Subcutaneous abdominal adipose tissue (tissue), 5 donors: ENCODE results near the gene PCDH11Y.
"Not testable (repeated sequence)": the region's sequence is repeated elsewhere in the genome, so short reads cannot be mapped to it uniquely, and the experiment has no call there.

ENCODE experiments used
- H3K27ac ChIP-seq: one replicate; pipeline ENCODE4 v1.7.0; 2013; ENCODE audit warnings: low read depth, mild to moderate bottlenecking, inconsistent platforms, low read length, moderate library complexity
- H3K27me3 ChIP-seq, 5 donors: one replicate each; pipeline ENCODE4 v1.7.0; 2013; ENCODE audit warnings: low read length in 5 of 5, inconsistent platforms in 1 of 5; ENCODE audit not compliant: control insufficient read depth in 5 of 5, insufficient read depth in 4 of 5
- H3K36me3 ChIP-seq, 5 donors: one replicate each; pipeline ENCODE4 v1.7.0; 2013; ENCODE audit warnings: low read length in 5 of 5; ENCODE audit not compliant: control insufficient read depth in 5 of 5, insufficient read depth in 5 of 5
- H3K4me1 ChIP-seq, 5 donors: one replicate each; pipeline ENCODE4 v1.7.0; 2013; ENCODE audit warnings: low read length in 5 of 5, mild to moderate bottlenecking in 3 of 5, moderate library complexity in 1 of 5; ENCODE audit not compliant: control insufficient read depth in 5 of 5, insufficient read depth in 5 of 5
- H3K4me3 ChIP-seq, 5 donors: one replicate each; pipeline ENCODE4 v1.7.0; 2013; ENCODE audit warnings: low read length in 5 of 5, low read depth in 1 of 5
- H3K9ac ChIP-seq, 5 donors: one replicate each; pipeline ENCODE4 v1.7.0; 2013; ENCODE audit warnings: low read length in 5 of 5, mild to moderate bottlenecking in 4 of 5, moderate library complexity in 3 of 5
- H3K9me3 ChIP-seq, 5 donors: one replicate each; pipeline ENCODE4 v1.7.0; 2013; ENCODE audit warnings: low read length in 5 of 5; ENCODE audit not compliant: control insufficient read depth in 5 of 5
- donor health status: healthy.
- donor health status: healthy.
- donor health status: healthy.
- donor health status: healthy.
- donor health status: healthy.

Gene PCDH11Y, protein sequence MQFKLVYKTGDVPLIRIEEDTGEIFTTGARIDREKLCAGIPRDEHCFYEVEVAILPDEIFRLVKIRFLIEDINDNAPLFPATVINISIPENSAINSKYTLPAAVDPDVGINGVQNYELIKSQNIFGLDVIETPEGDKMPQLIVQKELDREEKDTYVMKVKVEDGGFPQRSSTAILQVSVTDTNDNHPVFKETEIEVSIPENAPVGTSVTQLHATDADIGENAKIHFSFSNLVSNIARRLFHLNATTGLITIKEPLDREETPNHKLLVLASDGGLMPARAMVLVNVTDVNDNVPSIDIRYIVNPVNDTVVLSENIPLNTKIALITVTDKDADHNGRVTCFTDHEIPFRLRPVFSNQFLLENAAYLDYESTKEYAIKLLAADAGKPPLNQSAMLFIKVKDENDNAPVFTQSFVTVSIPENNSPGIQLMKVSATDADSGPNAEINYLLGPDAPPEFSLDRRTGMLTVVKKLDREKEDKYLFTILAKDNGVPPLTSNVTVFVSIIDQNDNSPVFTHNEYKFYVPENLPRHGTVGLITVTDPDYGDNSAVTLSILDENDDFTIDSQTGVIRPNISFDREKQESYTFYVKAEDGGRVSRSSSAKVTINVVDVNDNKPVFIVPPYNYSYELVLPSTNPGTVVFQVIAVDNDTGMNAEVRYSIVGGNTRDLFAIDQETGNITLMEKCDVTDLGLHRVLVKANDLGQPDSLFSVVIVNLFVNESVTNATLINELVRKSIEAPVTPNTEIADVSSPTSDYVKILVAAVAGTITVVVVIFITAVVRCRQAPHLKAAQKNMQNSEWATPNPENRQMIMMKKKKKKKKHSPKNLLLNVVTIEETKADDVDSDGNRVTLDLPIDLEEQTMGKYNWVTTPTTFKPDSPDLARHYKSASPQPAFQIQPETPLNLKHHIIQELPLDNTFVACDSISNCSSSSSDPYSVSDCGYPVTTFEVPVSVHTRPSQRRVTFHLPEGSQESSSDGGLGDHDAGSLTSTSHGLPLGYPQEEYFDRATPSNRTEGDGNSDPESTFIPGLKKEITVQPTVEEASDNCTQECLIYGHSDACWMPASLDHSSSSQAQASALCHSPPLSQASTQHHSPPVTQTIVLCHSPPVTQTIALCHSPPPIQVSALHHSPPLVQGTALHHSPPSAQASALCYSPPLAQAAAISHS (N-terminal part only)

DNA sequence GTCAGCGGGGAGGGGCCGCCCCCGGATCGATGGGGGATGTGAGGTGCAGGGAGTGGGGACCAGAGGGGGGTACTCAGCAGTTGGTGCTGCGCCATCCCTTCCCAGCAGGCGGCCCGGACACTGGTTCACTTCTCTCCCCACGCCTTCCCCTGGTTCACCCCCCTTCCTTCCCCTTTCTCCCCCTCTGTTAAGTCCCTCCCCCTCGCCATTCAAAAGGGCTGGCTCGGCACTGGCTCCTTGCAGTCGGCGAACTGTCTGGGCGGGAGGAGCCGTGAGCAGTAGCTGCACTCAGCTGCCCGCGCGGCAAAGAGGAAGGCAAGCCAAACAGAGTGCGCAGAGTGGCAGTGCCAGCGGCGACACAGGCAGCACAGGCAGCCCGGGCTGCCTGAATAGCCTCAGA, at the start of gene PCDH11Y:
Gene PCDH11Y, plus strand, starts transcription at position 240 of the 400 bp plus-strand sequence. CDS start 56,804 bp downstream, outside the sequence.
- H3K36me3 ChIP-seq, H3K4me3 ChIP-seq, H3K27me3 ChIP-seq, H3K4me1 ChIP-seq, H3K9me3 ChIP-seq, H3K27ac ChIP-seq, H3K9ac ChIP-seq: not testable (repeated sequence)

GRCh38 chrY:4967894-4968293, 32.2 kb upstream of the PCDH11Y start:
- H3K4me3 ChIP-seq, H3K27ac ChIP-seq, H3K27me3 ChIP-seq: not testable (repeated sequence)

DNA sequence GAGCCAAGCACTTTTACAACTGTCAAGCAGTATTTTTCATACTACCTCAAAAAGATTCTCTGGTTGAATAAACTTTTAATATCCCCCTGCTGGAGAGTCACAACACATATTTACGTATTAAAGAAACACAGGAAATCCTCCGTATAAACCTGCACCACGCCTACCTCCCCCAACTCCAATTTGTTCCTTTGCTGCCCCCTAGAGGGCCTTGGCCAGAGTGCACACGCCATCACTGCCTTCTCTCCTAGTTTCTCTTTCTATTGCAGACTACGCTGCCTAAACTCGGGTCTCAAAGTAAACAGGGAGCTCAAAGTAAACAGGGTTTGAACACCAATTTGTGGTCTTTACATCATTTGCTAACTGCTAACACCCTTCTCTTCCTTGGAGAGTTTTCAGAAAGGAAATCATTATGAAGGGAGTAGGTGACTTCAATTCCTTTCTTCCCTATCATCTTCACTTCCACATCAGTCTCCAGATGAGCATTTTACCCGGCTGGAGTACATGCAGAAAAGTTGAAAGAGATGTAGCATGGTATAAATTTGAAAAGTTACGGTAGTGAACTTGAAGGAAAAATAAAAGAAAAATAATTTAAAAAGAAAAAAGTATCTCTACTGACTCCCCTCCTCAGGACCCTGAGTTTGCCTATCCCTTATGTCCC, 8.2 kb upstream of the PCDH11Y start:
- not testable (repeated sequence) for H3K4me3 ChIP-seq

More at GRCh38 chrY:4967894-4968293, 32.2 kb upstream of the PCDH11Y start:
- not testable (repeated sequence) for H3K9me3 ChIP-seq, H3K4me1 ChIP-seq, H3K9ac ChIP-seq, H3K36me3 ChIP-seq

DNA sequence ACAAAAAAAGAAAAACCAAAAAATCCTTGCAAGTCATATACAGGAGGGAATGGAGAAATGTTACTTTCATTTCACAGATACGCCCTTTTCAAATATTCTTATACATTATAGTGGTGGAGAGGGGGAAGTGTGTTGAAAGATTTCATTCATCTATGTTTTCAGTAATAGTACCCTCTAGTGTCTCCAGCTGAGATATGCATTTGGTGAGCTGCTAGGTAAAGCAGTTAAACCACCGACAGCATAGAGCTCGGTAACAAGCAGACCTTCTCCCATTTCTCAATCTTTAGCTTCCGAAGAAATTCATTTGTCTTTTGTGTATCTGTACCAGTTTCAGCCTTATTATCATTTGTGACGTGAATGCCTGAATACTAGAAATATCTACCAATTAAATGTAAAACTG, 5.2 kb upstream of the PCDH11Y start:
- not testable (repeated sequence) for H3K27me3 ChIP-seq, H3K9me3 ChIP-seq, H3K4me1 ChIP-seq, H3K4me3 ChIP-seq, H3K36me3 ChIP-seq, H3K27ac ChIP-seq, H3K9ac ChIP-seq

More for the DNA sequence above, 8.2 kb upstream of the PCDH11Y start:
- not testable (repeated sequence) for H3K4me1 ChIP-seq, H3K9ac ChIP-seq, H3K27me3 ChIP-seq, H3K36me3 ChIP-seq, H3K27ac ChIP-seq, H3K9me3 ChIP-seq

GRCh38 chrY:5002476-5003184, 2.5 kb downstream of the PCDH11Y start:
- H3K9ac ChIP-seq, H3K9me3 ChIP-seq, H3K4me1 ChIP-seq, H3K4me3 ChIP-seq, H3K27me3 ChIP-seq, H3K36me3 ChIP-seq, H3K27ac ChIP-seq: not testable (repeated sequence)

DNA sequence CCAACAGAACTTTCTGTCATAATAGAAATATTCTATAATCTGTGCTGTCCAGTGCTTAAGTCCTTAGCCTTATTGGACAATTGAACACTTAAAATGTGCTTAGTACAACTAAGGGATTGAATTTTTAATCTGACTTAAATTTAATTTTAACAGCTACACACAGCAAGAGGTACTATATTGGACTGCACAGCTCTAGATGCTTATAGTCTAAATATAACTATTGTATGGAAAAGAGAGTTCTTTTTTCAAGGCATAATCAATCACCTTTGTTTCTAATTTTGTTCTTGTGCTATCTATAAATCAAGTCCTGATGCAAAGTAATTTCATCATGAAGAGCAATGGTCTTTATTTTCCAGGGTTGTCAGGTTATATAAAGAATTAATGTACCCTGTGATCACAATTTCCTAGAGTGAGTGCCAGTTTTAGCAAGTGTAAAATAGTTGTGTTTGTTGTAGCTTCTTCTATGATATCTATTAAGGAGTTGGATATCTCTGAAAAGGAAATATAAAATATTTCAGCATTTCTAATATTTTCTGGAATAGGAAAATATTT, 39.0 kb downstream of the PCDH11Y start:
- H3K4me1 ChIP-seq, H3K27ac ChIP-seq, H3K36me3 ChIP-seq, H3K9me3 ChIP-seq, H3K27me3 ChIP-seq, H3K4me3 ChIP-seq, H3K9ac ChIP-seq: not testable (repeated sequence)

DNA sequence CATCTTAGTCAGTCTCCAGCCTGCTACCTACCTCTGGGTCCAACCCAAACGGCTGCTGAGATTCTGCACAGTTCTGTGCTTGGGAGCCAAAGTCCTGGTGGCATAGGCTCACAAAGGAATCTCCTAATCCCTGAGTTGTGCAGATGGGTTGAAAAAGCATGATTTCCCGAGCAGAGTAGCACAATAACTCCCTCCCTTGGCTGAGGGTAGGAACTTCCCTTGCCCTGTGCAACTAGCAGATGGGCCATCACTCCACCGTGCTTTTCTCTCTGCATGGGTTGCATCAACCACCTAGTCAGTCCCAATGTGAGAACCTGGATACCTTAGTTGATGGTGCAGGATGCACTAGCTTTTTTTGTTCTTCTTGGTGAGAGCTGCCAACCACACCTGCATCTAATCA, 82.9 kb downstream of the PCDH11Y start:
- H3K36me3 ChIP-seq, H3K27me3 ChIP-seq, H3K9ac ChIP-seq, H3K4me1 ChIP-seq, H3K9me3 ChIP-seq, H3K4me3 ChIP-seq, H3K27ac ChIP-seq: not testable (repeated sequence)

DNA sequence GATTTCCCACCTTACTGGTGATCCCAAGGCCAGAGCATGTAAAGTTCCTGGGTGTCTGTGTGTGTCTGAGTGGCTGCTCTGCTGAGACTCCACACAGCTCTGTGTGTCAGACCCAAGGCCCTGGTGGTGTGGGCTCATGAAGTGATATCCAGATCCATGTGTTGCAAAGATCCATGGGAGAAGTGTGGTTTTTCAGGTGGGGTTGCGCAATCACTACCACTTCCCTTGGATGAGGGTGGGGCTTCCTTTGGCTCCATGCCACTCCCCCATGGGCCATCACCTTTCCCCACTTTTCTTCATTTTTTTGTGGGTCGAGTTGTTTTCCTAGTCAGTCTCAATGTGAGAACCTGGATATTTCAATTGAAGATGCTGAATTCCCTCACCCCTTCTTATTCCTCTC, 182.9 kb downstream of the PCDH11Y start:
- not testable (repeated sequence) for H3K9me3 ChIP-seq, H3K27ac ChIP-seq, H3K36me3 ChIP-seq, H3K4me1 ChIP-seq, H3K4me3 ChIP-seq, H3K27me3 ChIP-seq, H3K9ac ChIP-seq

DNA sequence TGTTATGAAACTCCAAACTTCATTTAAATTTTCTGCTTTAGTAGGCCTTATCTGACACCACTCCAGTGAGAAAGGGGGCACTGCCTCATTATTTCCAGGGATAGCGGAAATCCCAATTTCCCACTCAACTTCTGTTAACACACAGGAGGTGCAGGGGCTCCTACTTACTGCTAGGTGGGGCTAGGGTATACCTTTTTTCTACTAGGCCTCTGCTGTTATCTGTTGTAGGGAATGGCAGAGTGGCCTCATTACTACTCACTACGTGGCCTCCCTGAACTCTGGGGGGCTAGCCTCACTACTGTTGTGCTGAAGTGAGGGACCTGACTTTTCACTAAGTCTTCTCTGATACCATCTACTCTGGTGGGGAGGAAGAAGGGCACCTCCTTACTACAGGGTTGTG, 215.0 kb downstream of the PCDH11Y start:
- not testable (repeated sequence) for H3K27ac ChIP-seq, H3K9me3 ChIP-seq, H3K27me3 ChIP-seq, H3K9ac ChIP-seq, H3K4me3 ChIP-seq, H3K4me1 ChIP-seq, H3K36me3 ChIP-seq
